Measurements from ENCODE around the gene SEMA3B.
A peak's percentile ranks its signal among the peaks of the same experiment; 100 is the strongest.
"Not testable (repeated sequence)": the region's sequence is repeated elsewhere in the genome, so short reads cannot be mapped to it uniquely, and the experiment has no call there.

The SEMA3B gene

GRCh38 chr3:50269977-50270413, 1.0 kb downstream of the SEMA3B start:
- H3K27ac Mint-ChIP-seq: no peak overlapping the region

DNA sequence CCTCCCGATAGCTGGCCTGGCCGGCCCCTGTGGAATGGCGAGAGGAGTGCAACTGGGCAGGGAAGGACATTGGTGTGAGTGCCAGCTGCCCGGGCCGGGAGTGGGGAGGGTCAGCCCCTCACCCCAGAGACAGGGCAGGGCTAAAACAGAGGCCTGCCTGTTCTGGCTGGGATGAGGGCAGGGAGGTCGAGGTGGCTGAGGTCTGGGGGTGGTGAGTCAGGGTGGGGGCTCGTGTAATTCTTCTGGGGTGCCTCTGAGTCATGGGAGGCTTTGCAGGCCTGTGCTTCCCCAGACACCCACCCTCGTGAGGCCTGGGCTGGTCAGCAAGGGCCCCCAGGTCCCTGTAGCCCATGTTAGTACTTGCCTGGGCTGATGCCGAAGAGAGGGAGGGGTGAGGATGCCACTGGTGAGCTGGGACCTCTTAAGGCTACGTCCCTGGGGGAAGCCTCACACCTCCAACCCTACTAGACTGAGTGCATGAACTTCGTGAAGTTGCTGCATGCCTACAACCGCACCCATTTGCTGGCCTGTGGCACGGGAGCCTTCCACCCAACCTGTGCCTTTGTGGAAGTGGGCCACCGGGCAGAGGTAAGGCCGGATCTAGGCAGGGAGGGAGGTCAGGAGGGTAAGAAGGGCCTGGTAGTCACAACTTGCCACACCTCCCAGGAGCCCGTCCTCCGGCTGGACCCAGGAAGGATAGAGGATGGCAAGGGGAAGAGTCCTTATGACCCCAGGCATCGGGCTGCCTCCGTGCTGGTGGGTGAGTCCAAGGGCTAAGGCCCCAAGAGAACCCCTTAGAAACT, 1.7 kb downstream of the SEMA3B start:
- Mint-ChIP-seq H3K36me3 (ENCODE audit: low read depth) (no peaks in the 10 kb centered on the region), H3K27me3 (ENCODE audit: low read depth) (peaks cover 35% of the 10 kb centered on the region), H3K9me3 (no peaks in the 10 kb centered on the region), H3K4me3 (no peak overlapping the region), H3K4me1 (ENCODE audit: low read depth) (peaks cover 17% of the 10 kb centered on the region), H3K27ac (no peak overlapping the region)

More at GRCh38 chr3:50269977-50270413, 1.0 kb downstream of the SEMA3B start:
- Mint-ChIP-seq H3K4me3 (no peak overlapping the region), H3K36me3 (ENCODE audit: low read depth) (no peaks in the 10 kb centered on the region), H3K27me3 (ENCODE audit: low read depth) (peaks cover 28% of the 10 kb centered on the region), H3K4me1 (ENCODE audit: low read depth) (peaks cover 15% of the 10 kb centered on the region), H3K9me3 (no peaks in the 10 kb centered on the region)

DNA sequence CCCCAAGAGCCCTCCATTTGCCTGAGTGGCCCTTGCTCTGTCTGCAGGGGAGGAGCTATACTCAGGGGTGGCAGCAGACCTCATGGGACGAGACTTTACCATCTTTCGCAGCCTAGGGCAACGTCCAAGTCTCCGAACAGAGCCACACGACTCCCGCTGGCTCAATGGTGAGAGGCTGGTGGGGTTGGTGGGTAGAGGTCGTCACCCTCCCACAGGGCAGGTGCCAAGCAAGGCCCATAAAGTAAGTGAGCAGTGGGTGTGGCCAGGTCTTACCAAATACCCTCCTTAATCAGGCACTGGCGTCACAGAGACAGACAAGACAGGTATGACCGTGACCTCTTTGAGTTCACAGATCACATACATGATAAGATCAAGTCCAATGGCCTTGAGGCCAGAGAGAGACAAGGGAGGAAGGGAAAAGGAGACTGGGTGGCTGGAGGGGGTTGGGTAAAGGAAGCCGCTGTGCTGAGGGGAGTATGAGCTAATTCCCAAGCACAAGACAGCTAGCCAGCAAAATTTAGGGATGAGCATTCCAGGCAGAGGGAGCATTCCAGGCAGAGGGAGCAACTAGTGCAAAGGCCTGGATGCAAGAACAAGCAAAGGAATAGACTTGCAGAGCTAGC, 2.5 kb downstream of the SEMA3B start:
- H3K27ac Mint-ChIP-seq: no peak overlapping the region
- peaks cover 21% of the 10 kb centered on the region for H3K4me1 Mint-ChIP-seq (ENCODE audit: low read depth)
- no peaks in the 10 kb centered on the region for H3K9me3 Mint-ChIP-seq
- H3K27me3 Mint-ChIP-seq (ENCODE audit: low read depth): peaks cover 41% of the 10 kb centered on the region
- no peaks in the 10 kb centered on the region for H3K36me3 Mint-ChIP-seq (ENCODE audit: low read depth)
- no peak overlapping the region for H3K4me3 Mint-ChIP-seq

GRCh38 chr3:50272538-50272910, 3.6 kb downstream of the SEMA3B start:
- H3K27me3 Mint-ChIP-seq (ENCODE audit: low read depth): peaks cover 40% of the 10 kb centered on the region
- not testable (repeated sequence) for H3K36me3 Mint-ChIP-seq (ENCODE audit: low read depth); H3K9me3 Mint-ChIP-seq; H3K27ac Mint-ChIP-seq
- H3K4me1 Mint-ChIP-seq (ENCODE audit: low read depth): peaks cover 21% of the 10 kb centered on the region
- peak overlapping the region; percentile 75 for H3K4me3 Mint-ChIP-seq

- no peak overlapping the region for H3K27ac Mint-ChIP-seq
- H3K4me1 Mint-ChIP-seq (ENCODE audit: low read depth): peaks cover 21% of the 10 kb centered on the region
- H3K9me3 Mint-ChIP-seq: no peaks in the 10 kb centered on the region
- H3K4me3 Mint-ChIP-seq: peak overlapping the region; percentile 75
- H3K36me3 Mint-ChIP-seq (ENCODE audit: low read depth): no peaks in the 10 kb centered on the region
- peaks cover 40% of the 10 kb centered on the region for H3K27me3 Mint-ChIP-seq (ENCODE audit: low read depth)
These were observed 4.2 kb downstream of the SEMA3B start for GRCh38 chr3:50272911-50273688.

- Mint-ChIP-seq H3K27me3 (ENCODE audit: low read depth) (peaks cover 38% of the 10 kb centered on the region), H3K4me1 (ENCODE audit: low read depth) (peaks cover 21% of the 10 kb centered on the region), H3K4me3 (no peak overlapping the region), H3K27ac (no peak overlapping the region), H3K36me3 (ENCODE audit: low read depth) (no peaks in the 10 kb centered on the region), H3K9me3 (no peaks in the 10 kb centered on the region)
These were observed 4.7 kb downstream of the SEMA3B start for GRCh38 chr3:50273689-50274065.

- no peaks in the 10 kb centered on the region for H3K36me3 Mint-ChIP-seq (ENCODE audit: low read depth)
- peak overlapping the region; percentile 58 for H3K4me3 Mint-ChIP-seq
- H3K27ac Mint-ChIP-seq: no peak overlapping the region
- no peaks in the 10 kb centered on the region for H3K9me3 Mint-ChIP-seq
- H3K4me1 Mint-ChIP-seq (ENCODE audit: low read depth): peaks cover 21% of the 10 kb centered on the region
- H3K27me3 Mint-ChIP-seq (ENCODE audit: low read depth): peaks cover 37% of the 10 kb centered on the region
These were observed 5.6 kb downstream of the SEMA3B start for GRCh38 chr3:50274371-50275104.

DNA sequence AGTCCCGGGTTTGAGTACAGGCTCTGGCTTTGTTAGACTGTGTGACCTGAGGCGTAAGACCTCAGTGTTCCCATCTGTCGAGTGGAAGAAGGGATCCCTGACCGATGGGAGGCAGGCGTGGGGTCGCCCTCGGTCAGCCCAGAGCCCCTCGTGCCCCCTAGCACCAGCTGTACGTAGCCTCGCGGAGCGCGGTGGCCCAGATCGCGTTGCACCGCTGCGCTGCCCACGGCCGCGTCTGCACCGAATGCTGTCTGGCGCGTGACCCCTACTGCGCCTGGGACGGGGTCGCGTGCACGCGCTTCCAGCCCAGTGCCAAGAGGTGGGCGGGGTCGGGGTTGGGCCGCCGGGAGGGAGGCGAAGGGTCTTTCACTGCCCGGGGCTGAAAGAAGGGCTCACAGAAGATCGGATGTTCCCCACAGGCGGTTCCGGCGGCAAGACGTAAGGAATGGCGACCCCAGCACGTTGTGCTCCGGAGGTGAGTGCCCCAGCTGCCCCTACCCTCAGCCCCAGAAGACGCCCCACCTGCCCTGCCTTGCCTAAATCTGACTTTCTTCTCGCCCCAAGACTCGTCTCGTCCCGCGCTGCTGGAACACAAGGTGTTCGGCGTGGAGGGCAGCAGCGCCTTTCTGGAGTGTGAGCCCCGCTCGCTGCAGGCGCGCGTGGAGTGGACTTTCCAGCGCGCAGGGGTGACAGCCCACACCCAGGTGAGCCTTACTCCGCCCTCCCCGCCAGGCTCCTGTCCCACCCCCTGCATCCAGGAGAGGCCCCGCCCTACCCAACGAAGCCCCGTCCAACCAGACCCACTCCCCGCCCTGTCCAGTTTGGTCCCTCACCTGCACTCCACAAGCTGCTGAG, 6.4 kb downstream of the SEMA3B start:
- peaks cover 37% of the 10 kb centered on the region for H3K27me3 Mint-ChIP-seq (ENCODE audit: low read depth)
- H3K4me3 Mint-ChIP-seq: peak overlapping the region; percentile 17

GRCh38 chr3:50275996-50276761, 7.2 kb downstream of the SEMA3B start:
- no peaks in the 10 kb centered on the region for H3K36me3 Mint-ChIP-seq (ENCODE audit: low read depth)
- peaks cover 21% of the 10 kb centered on the region for H3K4me1 Mint-ChIP-seq (ENCODE audit: low read depth)
- H3K9me3 Mint-ChIP-seq: no peaks in the 10 kb centered on the region
- H3K27ac Mint-ChIP-seq: peak overlapping the region; percentile 15
- H3K27me3 Mint-ChIP-seq (ENCODE audit: low read depth): peaks cover 37% of the 10 kb centered on the region
- peak overlapping the region; percentile 17 for H3K4me3 Mint-ChIP-seq

More for the DNA sequence above, 6.4 kb downstream of the SEMA3B start:
- no peaks in the 10 kb centered on the region for H3K9me3 Mint-ChIP-seq
- peaks cover 21% of the 10 kb centered on the region for H3K4me1 Mint-ChIP-seq (ENCODE audit: low read depth)
- H3K27ac Mint-ChIP-seq: peak overlapping the region; percentile 31
- H3K36me3 Mint-ChIP-seq (ENCODE audit: low read depth): no peaks in the 10 kb centered on the region

GRCh38 chr3:50276762-50277101, 7.8 kb downstream of the SEMA3B start:
- Mint-ChIP-seq H3K36me3 (ENCODE audit: low read depth) (no peaks in the 10 kb centered on the region), H3K27ac (no peak overlapping the region), H3K9me3 (no peaks in the 10 kb centered on the region)

DNA sequence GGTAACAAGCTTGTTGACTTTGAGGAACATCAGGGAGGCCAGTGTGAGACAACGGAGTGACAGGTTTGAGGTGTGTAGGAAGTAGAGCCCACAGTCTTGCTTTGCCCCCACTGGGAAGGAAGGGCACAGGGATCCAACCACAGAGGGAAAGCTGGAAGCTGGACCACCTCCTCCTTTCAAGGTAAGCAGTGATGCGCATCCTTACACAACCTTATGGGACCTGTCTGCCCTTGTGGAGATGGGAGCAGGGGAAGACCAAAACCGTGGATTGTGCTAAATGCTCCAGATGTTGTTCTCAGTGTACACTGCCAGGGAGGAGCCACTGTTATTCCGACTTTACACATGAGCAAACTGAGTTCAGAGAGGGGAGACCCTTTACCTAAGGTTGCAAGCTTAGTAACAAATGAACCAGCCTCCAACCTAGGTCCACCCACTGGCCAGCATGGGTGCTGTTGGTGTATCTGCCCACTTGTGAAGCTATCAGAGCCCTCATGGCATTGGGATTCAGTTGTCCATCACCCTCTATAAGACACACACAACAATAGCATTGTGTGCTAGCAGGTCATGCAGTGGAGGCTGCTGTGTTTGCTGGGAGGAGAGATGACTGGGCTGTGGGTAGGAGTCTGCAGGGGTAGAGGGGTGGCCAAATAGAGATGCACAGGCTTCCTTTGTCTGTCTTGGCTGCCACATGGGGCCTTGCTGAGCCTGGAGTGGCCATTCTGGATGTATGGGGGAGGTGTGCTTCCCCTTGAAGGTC, 9.4 kb downstream of the SEMA3B start:
- Mint-ChIP-seq H3K9me3 (no peaks in the 10 kb centered on the region), H3K27me3 (ENCODE audit: low read depth) (peaks cover 33% of the 10 kb centered on the region), H3K36me3 (ENCODE audit: low read depth) (no peaks in the 10 kb centered on the region), H3K4me3 (no peak overlapping the region), H3K27ac (no peak overlapping the region), H3K4me1 (ENCODE audit: low read depth) (peaks cover 13% of the 10 kb centered on the region)

More at GRCh38 chr3:50276762-50277101, 7.8 kb downstream of the SEMA3B start:
- H3K4me1 Mint-ChIP-seq (ENCODE audit: low read depth): peaks cover 18% of the 10 kb centered on the region
- no peak overlapping the region for H3K4me3 Mint-ChIP-seq
- peaks cover 37% of the 10 kb centered on the region for H3K27me3 Mint-ChIP-seq (ENCODE audit: low read depth)

GRCh38 chr3:50278880-50279224, 9.9 kb downstream of the SEMA3B start, which contains the start of gene LSMEM2:
LSMEM2 (plus strand) TSS chr3:50279087; CDS start chr3:50279114, 27 bp downstream.
- H3K27ac Mint-ChIP-seq: no peak within 1 kb of the TSS
- H3K9me3 Mint-ChIP-seq: no peaks in the 10 kb centered on the region
- peaks cover 33% of the 10 kb centered on the region for H3K27me3 Mint-ChIP-seq (ENCODE audit: low read depth)
- no peak within 1 kb of the TSS for H3K4me3 Mint-ChIP-seq
- no peaks in the 10 kb centered on the region for H3K36me3 Mint-ChIP-seq (ENCODE audit: low read depth)
- H3K4me1 Mint-ChIP-seq (ENCODE audit: low read depth): peaks cover 13% of the 10 kb centered on the region
